K562 (cell line): ENCODE data around the gene APC2. TPM values are rescaled to one million over a fixed set of nuclear protein-coding genes. Genes with fewer than 3 reads are reported as not detected.

Experiments used
- ATF7 ChIP-seq: fragments of 450-650 bp; IDR thresholded peaks from 2 replicates; pipeline ENCODE4 v1.7.1; 2014; ENCODE audit warnings: mild to moderate bottlenecking, moderate library complexity
- DACH1 ChIP-seq: fragments of 450-650 bp; IDR thresholded peaks from 2 replicates; pipeline ENCODE4 v1.6.1; 2018; ENCODE audit not compliant: partially characterized antibody
- FIP1L1 ChIP-seq: fragments of 200-400 bp; formaldehyde crosslinking; IDR thresholded peaks from 2 replicates; pipeline ENCODE4 v1.6.1; 2018; ENCODE audit warnings: mild to moderate bottlenecking, low read depth, low read length; ENCODE audit not compliant: poor library complexity, severe bottlenecking
- GMEB1 ChIP-seq: fragments of 250-450 bp; sonication (Bioruptor Pico); IDR thresholded peaks from 2 replicates; pipeline ENCODE4 v1.4.0; 2020; ENCODE audit warnings: mild to moderate bottlenecking
- HMGN3 ChIP-seq: IDR thresholded peaks from 2 replicates; pipeline ENCODE4 v1.6.1; 2011; ENCODE audit warnings: borderline replicate concordance, low read depth, mild to moderate bottlenecking, mixed read lengths, low read length; ENCODE audit not compliant: insufficient read length; ENCODE audit errors: extremely low read depth
- MLLT1 ChIP-seq, 2 experiments: fragments of 450-650 bp; IDR thresholded peaks; 2 replicates each; pipeline ENCODE4 v1.6.1; 2016
- MXD1 ChIP-seq: fragments of 250-450 bp; sonication (Bioruptor Pico); IDR thresholded peaks from 2 replicates; pipeline ENCODE4 v1.8.0; 2021; ENCODE audit warnings: borderline replicate concordance, mild to moderate bottlenecking, moderate library complexity; ENCODE audit not compliant: poor library complexity, severe bottlenecking
- RAD51 ChIP-seq: fragments of 450-650 bp; IDR thresholded peaks from 2 replicates; pipeline ENCODE4 v1.7.1; 2016; ENCODE audit warnings: low read depth, mild to moderate bottlenecking, borderline replicate concordance
- RB1 ChIP-seq: fragments of 450-650 bp; IDR thresholded peaks from 2 replicates; pipeline ENCODE4 v1.6.1; 2017; ENCODE audit warnings: low read depth, mild to moderate bottlenecking
- TARDBP ChIP-seq: fragments of 450-650 bp; IDR thresholded peaks from 2 replicates; pipeline ENCODE4 v1.6.1; 2016
- YY1 ChIP-seq, 3 experiments: IDR thresholded peaks; 2 replicates each; pipeline ENCODE4 v1.6.1; 2011; ENCODE audit warnings: low read length in 2 of 3, mild to moderate bottlenecking in 2 of 3, moderate library complexity in 2 of 3, borderline replicate concordance in 1 of 3, control low read depth in 1 of 3, low read depth in 1 of 3; ENCODE audit not compliant: insufficient read depth in 3 of 3, insufficient replicate concordance in 2 of 3, control insufficient read depth in 1 of 3, insufficient read length in 1 of 3; ENCODE audit errors: extremely low read depth in 1 of 3
- ZBTB8A ChIP-seq: fragments of 450-650 bp; IDR thresholded peaks from 2 replicates; pipeline ENCODE4 v1.6.1; 2018; ENCODE audit warnings: mild to moderate bottlenecking, moderate library complexity; ENCODE audit not compliant: partially characterized antibody
- ZNF143 ChIP-seq: sonication (generic); formaldehyde crosslinking; IDR thresholded peaks from 2 replicates; pipeline ENCODE4 v1.9.0; 2022; ENCODE audit warnings: mild to moderate bottlenecking, missing genetic modification reagents
- ZNF277 ChIP-seq: fragments of 250-450 bp; sonication (Bioruptor Pico); IDR thresholded peaks from 2 replicates; pipeline ENCODE4 v1.8.0; 2022; ENCODE audit warnings: inconsistent platforms, mild to moderate bottlenecking, moderate library complexity, borderline replicate concordance
- ZNF668 ChIP-seq: fragments of 250-450 bp; sonication (Bioruptor Pico); IDR thresholded peaks from 2 replicates; pipeline ENCODE4 v1.8.0; 2022; ENCODE audit warnings: mild to moderate bottlenecking, inconsistent platforms
- polyA plus RNA-seq, 8 experiments: library from polyadenylated mRNA; depleted of rRNA in 4 of 8; stranded (reverse) in 5 of 8; unstranded in 3 of 8; fragments of >200 nt; fragmentation: Nextera tagmentation in 2 of 8; fragmentation: Illumina TruSeq in 1 of 8; extraction: Ambion mirVana in 2 of 8; extraction: Trizol in 1 of 8; gene quantifications; 2 replicates each; pipeline versions ENCODE4 v1.2.1 to v1.2.3, GENCODE V29; 2011 to 2014; ENCODE audit warnings: inconsistent platforms in 1 of 8, missing spikeins in 1 of 8
- total RNA-seq, 7 experiments: library from RNA; depleted of rRNA in 6 of 7; stranded (reverse); fragments of >200 nt in 6 of 7; fragmentation: Illumina TruSeq in 2 of 7; extraction: Trizol in 2 of 7; gene quantifications; 2 replicates each; pipeline versions ENCODE4 v1.2.1 to v1.2.3, GENCODE V29; 2011 to 2021; ENCODE audit warnings: low replicate concordance in 1 of 7
- TF ChIP-seq, protein P1 (sequence below): fragments of 450-650 bp; formaldehyde crosslinking; IDR thresholded peaks from 2 replicates; pipeline ENCODE4 v1.4.0; 2022; ENCODE audit warnings: mild to moderate bottlenecking, moderate library complexity
- TF ChIP-seq, protein P2 (sequence below): fragments of 250-450 bp; sonication (Bioruptor Pico); IDR thresholded peaks from 2 replicates; pipeline ENCODE4 v1.4.0; 2020

Gene APC2
- total and polyA plus RNA-seq, 9 of the 15 experiments (the other 6 are each of a cell fraction or from before 2014, with no cell fraction given) = 0.01 to 0.40 (median 0.05) TPM; not detected in 3

GRCh38 chr19:1406774-1407527 is 43.0 kb upstream of the APC2 start (continued):
- TF ChIP-seq ZNF277 (CRISPR knock-in tag) = no peak
- peak; percentile 91 for TF ChIP-seq ATF7
- peak; percentile 99 for TF ChIP-seq GMEB1 (CRISPR knock-in tag)
- peak; percentile 87 for TF ChIP-seq FIP1L1
- TF ChIP-seq MXD1 (CRISPR knock-in tag) = peak; percentile 60
- peak; percentile 90 for TF ChIP-seq ZNF143
- TF ChIP-seq ZBTB8A = no peak
- no peak for TF ChIP-seq RAD51
- peak; percentile 73 for TF ChIP-seq RB1
- TF ChIP-seq, protein P1, sequence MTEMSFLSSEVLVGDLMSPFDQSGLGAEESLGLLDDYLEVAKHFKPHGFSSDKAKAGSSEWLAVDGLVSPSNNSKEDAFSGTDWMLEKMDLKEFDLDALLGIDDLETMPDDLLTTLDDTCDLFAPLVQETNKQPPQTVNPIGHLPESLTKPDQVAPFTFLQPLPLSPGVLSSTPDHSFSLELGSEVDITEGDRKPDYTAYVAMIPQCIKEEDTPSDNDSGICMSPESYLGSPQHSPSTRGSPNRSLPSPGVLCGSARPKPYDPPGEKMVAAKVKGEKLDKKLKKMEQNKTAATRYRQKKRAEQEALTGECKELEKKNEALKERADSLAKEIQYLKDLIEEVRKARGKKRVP (CRISPR knock-in tag) = no peak
- peak; percentile 12; the same call in 1 of the 2 replicates for TF ChIP-seq ZNF668 (CRISPR knock-in tag)
- TF ChIP-seq YY1 (IDR thresholded peaks at IDR 0.05; ENCODE audit: borderline replicate concordance in 1 of 3, control insufficient read depth in 1 of 3, extremely low read depth in 1 of 3, insufficient read depth in 3 of 3, insufficient read length in 1 of 3, insufficient replicate concordance in 2 of 3, low read depth in 1 of 3, low read length in 2 of 3) = peak in 1 of 3 experiments; percentile 77
- TF ChIP-seq HMGN3 = peak; percentile 83
- TF ChIP-seq, protein P2, sequence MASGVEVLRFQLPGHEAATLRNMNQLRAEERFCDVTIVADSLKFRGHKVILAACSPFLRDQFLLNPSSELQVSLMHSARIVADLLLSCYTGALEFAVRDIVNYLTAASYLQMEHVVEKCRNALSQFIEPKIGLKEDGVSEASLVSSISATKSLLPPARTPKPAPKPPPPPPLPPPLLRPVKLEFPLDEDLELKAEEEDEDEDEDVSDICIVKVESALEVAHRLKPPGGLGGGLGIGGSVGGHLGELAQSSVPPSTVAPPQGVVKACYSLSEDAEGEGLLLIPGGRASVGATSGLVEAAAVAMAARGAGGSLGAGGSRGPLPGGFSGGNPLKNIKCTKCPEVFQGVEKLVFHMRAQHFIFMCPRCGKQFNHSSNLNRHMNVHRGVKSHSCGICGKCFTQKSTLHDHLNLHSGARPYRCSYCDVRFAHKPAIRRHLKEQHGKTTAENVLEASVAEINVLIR (CRISPR knock-in tag) = peak; percentile 53; the same call in 1 of the 2 replicates
- peak; percentile 92 for TF ChIP-seq DACH1
- TF ChIP-seq MLLT1 (IDR thresholded peaks at IDR 0.05) = no peak
- peak; percentile 86; the same call in 1 of the 2 replicates for TF ChIP-seq TARDBP
